Spleen (tissue), 11 donors: ENCODE measurements around the gene COL23A1. TPM values are rescaled to one million over a fixed set of nuclear protein-coding genes. Genes with fewer than 3 reads are reported as not detected.
"Not testable (repeated sequence)": the region's sequence is repeated elsewhere in the genome, so short reads cannot be mapped to it uniquely, and the experiment has no call there.

Source experiments
- DNase-seq: peaks from one replicate; pipeline ENCODE4 v3.0.0-alpha.2; 2020
- H3K27ac ChIP-seq, 8 donors: fragments of 200-600 bp; sonication (generic) in 7 of 8; 1 replicate in 4 of 8; 2 replicates in 4 of 8; pipeline versions ENCODE4 v1.5.0 to v1.8.0; 2016 to 2021; ENCODE audit warnings: inconsistent platforms in 4 of 8, mild to moderate bottlenecking in 4 of 8, moderate library complexity in 1 of 8
- H3K27me3 ChIP-seq, 7 donors: fragments of 200-600 bp; sonication (generic) in 6 of 7; replicated peaks in 1 of 7; 1 replicate in 4 of 7; 2 replicates in 3 of 7; pipeline versions ENCODE4 v1.5.0 to v1.8.0; 2016 to 2021; ENCODE audit warnings: inconsistent platforms in 3 of 7, mild to moderate bottlenecking in 1 of 7
- H3K36me3 ChIP-seq, 6 donors: fragments of 200-600 bp; sonication (generic) in 5 of 6; 1 replicate in 4 of 6; 2 replicates in 2 of 6; pipeline versions ENCODE4 v1.5.0 to v1.8.0; 2016 to 2021; ENCODE audit warnings: inconsistent platforms in 2 of 6
- H3K4me1 ChIP-seq, 6 donors: fragments of 200-600 bp; sonication (generic) in 5 of 6; 1 replicate in 3 of 6; 2 replicates in 3 of 6; pipeline versions ENCODE4 v1.5.0 to v1.8.0; 2016 to 2021; ENCODE audit warnings: inconsistent platforms in 3 of 6
- H3K4me3 ChIP-seq, 8 donors: fragments of 200-600 bp; sonication (generic) in 7 of 8; 1 replicate in 4 of 8; 2 replicates in 4 of 8; pipeline versions ENCODE4 v1.5.0 to v1.8.0; 2016 to 2021; ENCODE audit warnings: inconsistent platforms in 4 of 8, mild to moderate bottlenecking in 4 of 8, moderate library complexity in 2 of 8
- H3K9me3 ChIP-seq, 8 donors: fragments of 200-600 bp; sonication (generic) in 7 of 8; 1 replicate in 4 of 8; 2 replicates in 4 of 8; pipeline versions ENCODE4 v1.5.0 to v1.8.0; 2016 to 2021; ENCODE audit warnings: inconsistent platforms in 4 of 8
- POLR2A ChIP-seq, 3 donors: fragments of 450-650 bp; IDR thresholded peaks; one replicate each; pipeline ENCODE4 v1.5.1; 2017; ENCODE audit warnings: antibody characterized with exemption in 3 of 3, mild to moderate bottlenecking in 1 of 3
- POLR2AphosphoS5 ChIP-seq, 3 donors: sonication (generic); formaldehyde crosslinking; IDR thresholded peaks; one replicate each; pipeline ENCODE4 v1.5.1; 2017; ENCODE audit warnings: antibody characterized with exemption in 3 of 3
- WGBS, 5 donors: extraction: QIAGEN DNeasy Blood & Tissue Kit in 3 of 5; methylation state at CpG; one replicate each; pipeline versions ENCODE4 v1.1.5 to v1.1.7; 2013 to 2018; 5-methylcytosine and 5-hydroxymethylcytosine counted together
- intact Hi-C: fragments of 100-400 bp; cut with DNase I; formaldehyde crosslinking; loops from one replicate; pipeline ENCODE4 v1.15.0; 2023; ENCODE audit warnings: low total_unique reads
- polyA plus RNA-seq, 3 donors: library from polyadenylated mRNA; stranded (reverse); fragments of 200-250 nt; gene quantifications; one replicate each; pipeline ENCODE4 v1.2.1, GENCODE V29; 2013
- total RNA-seq, 7 donors: library from RNA; depleted of rRNA in 3 of 7; stranded (reverse); fragments of >200 nt in 3 of 7; fragmentation: NEBNext Ultra II Directional in 4 of 7; extraction: Animal tissue kit (Norgen Biotek cat#: 25700) in 4 of 7; gene quantifications; one replicate each; pipeline versions ENCODE4 v1.1.0 to v1.2.1, GENCODE V29; 2016 to 2021
- TF ChIP-seq, protein P1 (sequence below), 11 experiments: fragments of 200-600 bp in 7 of 11; fragments of 450-650 bp in 4 of 11; sonication (generic) in 4 of 11; IDR thresholded peaks in 8 of 11; conservative IDR thresholded peaks in 3 of 11; 1 replicate in 7 of 11; 2 replicates in 4 of 11; pipeline versions ENCODE4 v1.4.0 to v1.8.0; 2016 to 2021; ENCODE audit warnings: antibody characterized with exemption in 11 of 11, inconsistent platforms in 4 of 11, mild to moderate bottlenecking in 1 of 11
- donor health status: healthy with polysubstance abuse.
- donor health status: DM: no; HTN: no; CAD: no; lungs with moderate emphysema.
- donor health status: DM: no; HTN: no; CAD: no.
- donor health status: Bipolar disorder and iron deficiency.
- donor health status: healthy.
- donor health status: DM: no; HTN: no; CAD: no.
- donor health status: DM: yes; HTN: yes; CAD: no.

The COL23A1 gene
- total and polyA plus RNA-seq, 10 donors = 0.63 to 3.8 (median 1.9) TPM

DNA sequence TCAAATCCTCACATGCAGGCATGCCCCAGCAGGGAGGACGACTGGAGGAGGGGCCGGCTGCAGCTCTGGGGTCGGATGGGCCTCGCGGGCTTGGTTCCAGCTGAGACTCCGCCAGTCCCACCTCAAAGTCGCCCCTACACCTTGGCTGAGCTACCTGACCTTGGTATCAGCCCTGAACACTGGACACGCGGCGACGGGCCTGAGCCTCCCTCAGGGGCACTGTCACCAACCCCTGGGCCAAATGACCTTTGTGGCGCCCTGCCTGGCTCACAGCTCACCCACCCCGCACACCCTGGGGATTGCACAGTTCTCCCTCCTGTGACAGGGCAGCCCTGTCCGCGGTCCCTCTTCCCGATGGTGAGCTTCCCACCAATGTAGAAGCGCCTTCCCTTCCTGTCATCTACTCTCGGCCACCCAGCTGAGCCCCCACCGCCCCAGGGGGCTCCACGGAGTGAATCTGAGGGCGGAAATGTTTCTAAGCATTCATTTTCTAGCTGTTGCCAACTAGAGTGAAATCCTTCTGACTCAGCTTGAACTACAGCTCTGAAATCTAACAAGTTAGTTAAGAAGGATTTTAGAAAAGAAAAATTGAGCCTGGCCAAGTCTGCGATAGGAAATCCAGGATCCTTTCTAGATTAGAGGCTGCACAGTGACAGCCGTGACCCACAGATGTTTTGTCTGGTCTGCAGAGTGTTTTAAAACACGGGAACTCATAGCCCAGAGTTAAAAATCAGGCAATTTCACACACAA is 218.7 kb downstream of the COL23A1 start:
- Histone ChIP-seq H3K9me3 (peaks cover 0 to 16% (median 0%) of the 10 kb centered on the region in 8 donors), H3K27ac (peak overlapping the region; percentile 48 to 77 (median 73)), H3K36me3 (no peaks in the 10 kb centered on the region), H3K4me1 (peaks cover 0 to 15% (median 5%) of the 10 kb centered on the region in 6 donors), H3K27me3 (peaks cover 0 to 12% (median 0%) of the 10 kb centered on the region in 7 donors), H3K4me3 (no peak overlapping the region)
- intact Hi-C loops = no loop called here
- 59 to 79% (median 71%) methylated on average over 21 to 24 of the region's 24 CpGs for WGBS, 5 donors
- DNase-seq = no peak
- TF ChIP-seq, protein P1, sequence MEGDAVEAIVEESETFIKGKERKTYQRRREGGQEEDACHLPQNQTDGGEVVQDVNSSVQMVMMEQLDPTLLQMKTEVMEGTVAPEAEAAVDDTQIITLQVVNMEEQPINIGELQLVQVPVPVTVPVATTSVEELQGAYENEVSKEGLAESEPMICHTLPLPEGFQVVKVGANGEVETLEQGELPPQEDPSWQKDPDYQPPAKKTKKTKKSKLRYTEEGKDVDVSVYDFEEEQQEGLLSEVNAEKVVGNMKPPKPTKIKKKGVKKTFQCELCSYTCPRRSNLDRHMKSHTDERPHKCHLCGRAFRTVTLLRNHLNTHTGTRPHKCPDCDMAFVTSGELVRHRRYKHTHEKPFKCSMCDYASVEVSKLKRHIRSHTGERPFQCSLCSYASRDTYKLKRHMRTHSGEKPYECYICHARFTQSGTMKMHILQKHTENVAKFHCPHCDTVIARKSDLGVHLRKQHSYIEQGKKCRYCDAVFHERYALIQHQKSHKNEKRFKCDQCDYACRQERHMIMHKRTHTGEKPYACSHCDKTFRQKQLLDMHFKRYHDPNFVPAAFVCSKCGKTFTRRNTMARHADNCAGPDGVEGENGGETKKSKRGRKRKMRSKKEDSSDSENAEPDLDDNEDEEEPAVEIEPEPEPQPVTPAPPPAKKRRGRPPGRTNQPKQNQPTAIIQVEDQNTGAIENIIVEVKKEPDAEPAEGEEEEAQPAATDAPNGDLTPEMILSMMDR (IDR thresholded peaks at IDR 0.05 in 8 of 11, conservative IDR thresholded peaks at IDR 0.05 in 3 of 11) = no peak
- TF ChIP-seq POLR2A (IDR thresholded peaks at IDR 0.05) (no peak), POLR2AphosphoS5 (IDR thresholded peaks at IDR 0.05) (no peak)

GRCh38 chr5:178370102-178370501 is 220.1 kb downstream of the COL23A1 start:
- H3K4me3 ChIP-seq = no peak overlapping the region
- H3K36me3 ChIP-seq = no peaks in the 10 kb centered on the region
- intact Hi-C loops = no loop called here
- no peak overlapping the region for H3K27ac ChIP-seq
- H3K4me1 ChIP-seq = peaks cover 0 to 15% (median 5%) of the 10 kb centered on the region in 6 donors
- peaks cover 0 to 12% (median 0%) of the 10 kb centered on the region in 7 donors for H3K27me3 ChIP-seq
- TF ChIP-seq, protein P1 (IDR thresholded peaks at IDR 0.05 in 8 of 11, conservative IDR thresholded peaks at IDR 0.05 in 3 of 11) = no peak
- TF ChIP-seq POLR2A (IDR thresholded peaks at IDR 0.05) = no peak
- TF ChIP-seq POLR2AphosphoS5 (IDR thresholded peaks at IDR 0.05) = no peak
- DNase-seq = no peak
- WGBS, 5 donors = 73 to 87% (median 75%) methylated on average over 4 of the region's 4 CpGs
- peaks cover 0 to 16% (median 0%) of the 10 kb centered on the region in 8 donors for H3K9me3 ChIP-seq

- intact Hi-C loops, H3K4me3 ChIP-seq, H3K27ac ChIP-seq, DNase-seq, H3K36me3 ChIP-seq: not testable (repeated sequence)
- Histone ChIP-seq H3K27me3 (peaks cover 0 to 12% (median 0%) of the 10 kb centered on the region in 7 donors), H3K4me1 (peaks cover 0 to 17% (median 6%) of the 10 kb centered on the region in 6 donors), H3K9me3 (peaks cover 0 to 16% (median 0%) of the 10 kb centered on the region in 8 donors)
- WGBS, 5 donors = 82 to 99% (median 89%) methylated on average over 3 of the region's 3 CpGs
Observed at GRCh38 chr5:178369469-178369868, 220.7 kb downstream of the COL23A1 start.

GRCh38 chr5:178368716-178369300 is 221.4 kb downstream of the COL23A1 start:
- Histone ChIP-seq H3K27me3 (peaks cover 0 to 12% (median 0%) of the 10 kb centered on the region in 7 donors), H3K4me3 (no peak overlapping the region), H3K36me3 (no peaks in the 10 kb centered on the region), H3K4me1 (peaks cover 0 to 23% (median 8%) of the 10 kb centered on the region in 6 donors), H3K27ac (no peak overlapping the region), H3K9me3 (peaks cover 0 to 16% (median 0%) of the 10 kb centered on the region in 8 donors)
- peak; percentile 61 for DNase-seq
- TF ChIP-seq POLR2AphosphoS5 (IDR thresholded peaks at IDR 0.05) = no peak
- TF ChIP-seq POLR2A (IDR thresholded peaks at IDR 0.05) = no peak
- TF ChIP-seq, protein P1 (IDR thresholded peaks at IDR 0.05 in 8 of 11, conservative IDR thresholded peaks at IDR 0.05 in 3 of 11) = no peak
- 92 to 97% (median 93%) methylated on average over 6 to 10 of the region's 10 CpGs for WGBS, 5 donors
- intact Hi-C loops = no loop called here
